ENCODE data around the gene MAP3K6. TPM values are rescaled to one million over a fixed set of nuclear protein-coding genes. Genes with fewer than 3 reads are reported as not detected.

Gene MAP3K6
- total RNA-seq, 1 experiment from 2014 or later, result 25.1 TPM

DNA sequence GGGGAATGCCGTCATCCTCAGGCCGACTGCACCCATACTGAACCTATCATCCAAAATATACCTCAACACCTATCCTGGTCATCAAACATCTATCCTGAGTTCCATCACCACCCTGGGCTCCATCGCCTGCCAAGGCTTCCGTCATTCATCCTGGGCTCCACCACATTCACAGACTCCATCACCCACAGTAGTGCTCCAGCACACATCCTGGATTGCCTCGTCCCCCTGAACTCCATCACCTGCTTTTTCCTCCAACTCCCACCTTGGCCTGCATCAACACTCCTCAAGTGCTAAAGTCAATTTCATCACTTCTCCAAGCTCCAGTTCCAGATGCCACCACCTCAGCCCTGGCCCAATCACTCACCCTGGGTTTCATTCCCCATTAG lies 7.8 kb downstream of the MAP3K6 start:
- Histone ChIP-seq H3K27ac (no peak overlapping the region), H3K27me3 (ENCODE audit: insufficient read depth, low read depth) (no peaks in the 10 kb centered on the region), H3K4me1 (replicated peaks; ENCODE audit: insufficient read depth) (no peaks in the 10 kb centered on the region), H2AFZ (no peak overlapping the region), H3K79me2 (ENCODE audit: low read depth) (no peaks in the 10 kb centered on the region), H3K4me2 (no peak overlapping the region), H3K9me3 (ENCODE audit: insufficient read depth, low read depth) (no peaks in the 10 kb centered on the region), H3K4me3 (no peak overlapping the region), H3K36me3 (ENCODE audit: low read depth) (no peaks in the 10 kb centered on the region), H3K9me2 (ENCODE audit: insufficient read depth) (no peaks in the 10 kb centered on the region), H3F3A (ENCODE audit: insufficient read depth, low read depth) (no peaks in the 10 kb centered on the region), H4K20me1 (ENCODE audit: insufficient read depth) (no peaks in the 10 kb centered on the region)
- intact Hi-C loops (cut with micrococcal nuclease; ENCODE audit: unreplicated experiment), result no loop called here
- POLR2A ChIA-PET (ENCODE audit: unreplicated experiment), result no interaction called here
- no TSS peak for BruUV-seq (replicated peaks)
- TF ChIP-seq, protein P1, sequence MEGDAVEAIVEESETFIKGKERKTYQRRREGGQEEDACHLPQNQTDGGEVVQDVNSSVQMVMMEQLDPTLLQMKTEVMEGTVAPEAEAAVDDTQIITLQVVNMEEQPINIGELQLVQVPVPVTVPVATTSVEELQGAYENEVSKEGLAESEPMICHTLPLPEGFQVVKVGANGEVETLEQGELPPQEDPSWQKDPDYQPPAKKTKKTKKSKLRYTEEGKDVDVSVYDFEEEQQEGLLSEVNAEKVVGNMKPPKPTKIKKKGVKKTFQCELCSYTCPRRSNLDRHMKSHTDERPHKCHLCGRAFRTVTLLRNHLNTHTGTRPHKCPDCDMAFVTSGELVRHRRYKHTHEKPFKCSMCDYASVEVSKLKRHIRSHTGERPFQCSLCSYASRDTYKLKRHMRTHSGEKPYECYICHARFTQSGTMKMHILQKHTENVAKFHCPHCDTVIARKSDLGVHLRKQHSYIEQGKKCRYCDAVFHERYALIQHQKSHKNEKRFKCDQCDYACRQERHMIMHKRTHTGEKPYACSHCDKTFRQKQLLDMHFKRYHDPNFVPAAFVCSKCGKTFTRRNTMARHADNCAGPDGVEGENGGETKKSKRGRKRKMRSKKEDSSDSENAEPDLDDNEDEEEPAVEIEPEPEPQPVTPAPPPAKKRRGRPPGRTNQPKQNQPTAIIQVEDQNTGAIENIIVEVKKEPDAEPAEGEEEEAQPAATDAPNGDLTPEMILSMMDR (conservative IDR thresholded peaks at IDR 0.05), result no peak
- no peak for TF ChIP-seq EZH2 (IDR thresholded peaks at IDR 0.05; ENCODE audit: low read depth)
- CTCF ChIA-PET, result no interaction called here
- no peak for DNase-seq

DNA sequence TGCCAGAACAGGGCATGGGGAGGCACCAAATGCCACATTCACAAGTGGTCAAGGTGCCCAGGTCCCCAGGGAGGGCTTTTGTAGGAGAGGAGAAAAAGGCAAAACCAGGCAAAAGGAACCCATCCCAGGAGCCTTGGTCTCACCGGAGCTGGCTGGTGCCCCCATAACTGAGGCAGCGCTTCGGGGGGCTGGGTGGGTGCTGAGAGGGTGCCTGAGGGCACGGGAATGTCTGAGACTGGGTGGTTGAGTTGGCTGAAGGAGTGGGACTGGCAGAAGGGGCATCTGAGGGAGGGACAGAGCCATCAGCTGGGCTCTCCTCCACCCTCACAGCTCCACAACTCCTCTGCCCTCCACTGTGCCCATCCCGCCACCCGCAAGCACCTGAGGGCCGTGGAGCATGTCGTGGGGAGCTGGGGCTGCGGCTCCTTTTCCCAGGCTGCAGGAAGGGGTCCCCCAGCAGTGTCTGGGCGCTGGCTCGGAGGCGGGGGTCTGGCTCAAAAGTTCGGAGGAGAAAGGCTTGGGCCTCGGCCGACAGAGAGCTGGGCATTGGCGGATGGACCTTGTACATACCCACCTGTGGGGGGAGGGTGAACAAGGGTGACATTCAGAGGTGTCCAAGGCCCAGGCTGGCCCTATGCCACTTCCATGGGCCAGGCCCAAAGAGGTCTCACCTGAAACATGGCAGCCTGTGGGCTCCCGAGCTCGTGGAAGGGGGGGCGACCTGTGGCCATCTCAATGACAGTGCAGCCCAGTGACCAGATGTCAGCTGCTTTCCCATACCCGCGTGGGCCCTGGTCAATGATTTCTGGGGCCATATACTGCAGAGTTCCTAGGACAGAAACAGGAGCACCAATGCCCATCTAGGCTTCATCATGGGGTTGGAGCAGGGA lies 8.5 kb downstream of the MAP3K6 start:
- no peak for TF ChIP-seq EZH2 (IDR thresholded peaks at IDR 0.05; ENCODE audit: low read depth)
- TF ChIP-seq, protein P1 (conservative IDR thresholded peaks at IDR 0.05), result no peak
- H3K4me2 ChIP-seq, result no peak overlapping the region
- no peak overlapping the region for H3K4me3 ChIP-seq
- BruUV-seq (replicated peaks), result no TSS peak
- H3K9me3 ChIP-seq (ENCODE audit: insufficient read depth, low read depth), result no peaks in the 10 kb centered on the region
- POLR2A ChIA-PET (ENCODE audit: unreplicated experiment), result no interaction called here
- no peaks in the 10 kb centered on the region for H3K9me2 ChIP-seq (ENCODE audit: insufficient read depth)
- CTCF ChIA-PET, result no interaction called here
- H3K79me2 ChIP-seq (ENCODE audit: low read depth), result no peaks in the 10 kb centered on the region
- no peak overlapping the region for H2AFZ ChIP-seq
- no peaks in the 10 kb centered on the region for H4K20me1 ChIP-seq (ENCODE audit: insufficient read depth)
- intact Hi-C loops (cut with micrococcal nuclease; ENCODE audit: unreplicated experiment), result no loop called here
- H3F3A ChIP-seq (ENCODE audit: insufficient read depth, low read depth), result no peaks in the 10 kb centered on the region
- no peak overlapping the region for H3K27ac ChIP-seq
- no peaks in the 10 kb centered on the region for H3K27me3 ChIP-seq (ENCODE audit: insufficient read depth, low read depth)
- H3K36me3 ChIP-seq (ENCODE audit: low read depth), result no peaks in the 10 kb centered on the region
- no peaks in the 10 kb centered on the region for H3K4me1 ChIP-seq (replicated peaks; ENCODE audit: insufficient read depth)
- DNase-seq, result no peak

DNA sequence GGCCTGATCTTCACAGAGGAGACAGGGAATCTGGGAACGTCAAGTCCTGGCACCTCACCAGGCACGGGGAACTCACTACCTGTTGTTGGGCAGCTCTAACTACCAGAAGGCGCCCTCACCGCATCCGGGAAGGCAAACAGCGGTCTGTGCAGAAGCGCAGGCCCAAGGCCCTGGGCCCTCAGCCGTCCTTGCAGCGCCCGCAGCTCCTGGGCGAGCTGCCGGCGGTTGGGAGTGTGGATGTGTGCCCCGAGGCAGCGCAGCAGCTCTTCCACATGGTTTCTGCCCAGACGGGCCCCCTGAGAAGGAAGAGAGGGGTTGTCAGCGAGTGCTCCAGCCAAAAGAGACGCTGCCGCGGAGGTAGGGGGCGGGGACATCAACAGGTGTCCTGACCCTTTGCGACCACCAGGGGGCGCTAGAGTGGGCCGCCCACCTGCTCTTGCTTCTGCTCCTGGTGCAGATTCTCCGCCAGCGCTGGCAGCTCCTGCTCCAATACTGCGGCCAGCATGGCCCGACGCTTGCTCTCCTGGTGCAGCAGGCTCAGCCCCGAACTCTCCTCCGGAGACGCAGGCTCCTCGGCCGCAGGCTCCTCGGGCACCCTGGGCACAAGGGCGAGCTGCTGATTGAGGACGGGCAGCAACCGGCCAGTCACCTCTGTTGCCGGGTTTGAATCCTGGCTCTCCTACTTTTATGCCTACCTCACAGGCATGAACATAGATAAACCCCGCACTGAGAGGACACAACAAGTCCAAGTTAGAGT lies 9.3 kb downstream of the MAP3K6 start:
- intact Hi-C loops (cut with micrococcal nuclease; ENCODE audit: unreplicated experiment), result no loop called here
- POLR2A ChIA-PET (ENCODE audit: unreplicated experiment), result interaction anchor here (0.7 kb wide), 1 partner anchor 55 kb away, joined by 8 read pairs; no protein-coding TSS in a partner anchor
- H3F3A ChIP-seq (ENCODE audit: insufficient read depth, low read depth), result no peaks in the 10 kb centered on the region
- no peak overlapping the region for H3K4me2 ChIP-seq
- H3K27me3 ChIP-seq (ENCODE audit: insufficient read depth, low read depth), result no peaks in the 10 kb centered on the region
- no peaks in the 10 kb centered on the region for H3K4me1 ChIP-seq (replicated peaks; ENCODE audit: insufficient read depth)
- H3K9me3 ChIP-seq (ENCODE audit: insufficient read depth, low read depth), result no peaks in the 10 kb centered on the region
- no peaks in the 10 kb centered on the region for H3K9me2 ChIP-seq (ENCODE audit: insufficient read depth)
- CTCF ChIA-PET, result no interaction called here
- no TSS peak for BruUV-seq (replicated peaks)
- H3K4me3 ChIP-seq, result no peak overlapping the region
- H3K79me2 ChIP-seq (ENCODE audit: low read depth), result no peaks in the 10 kb centered on the region
- H3K27ac ChIP-seq, result no peak overlapping the region
- peak in 1 of 2 experiments; percentile 41 for DNase-seq
- no peaks in the 10 kb centered on the region for H4K20me1 ChIP-seq (ENCODE audit: insufficient read depth)
- no peak for TF ChIP-seq EZH2 (IDR thresholded peaks at IDR 0.05; ENCODE audit: low read depth)
- TF ChIP-seq, protein P1 (conservative IDR thresholded peaks at IDR 0.05), result peak; percentile 80
- no peak overlapping the region for H2AFZ ChIP-seq
- no peaks in the 10 kb centered on the region for H3K36me3 ChIP-seq (ENCODE audit: low read depth)

Data from PC-9 (cell line).